Chondrocyte (in vitro differentiated cells): ENCODE measurements around the gene CPNE8. TPM values are rescaled to one million over a fixed set of nuclear protein-coding genes. Genes with fewer than 3 reads are reported as not detected.

Source experiments
- DNase-seq: peaks from one replicate; pipeline ENCODE4 v3.0.0; 2021; ENCODE audit warnings: mixed read lengths, low spot score
- H3K27ac Mint-ChIP-seq: one replicate; pipeline ENCODE4 v1.8.0; 2021; ENCODE audit warnings: mild to moderate bottlenecking, moderate library complexity, mixed read lengths; ENCODE audit not compliant: unreplicated experiment
- H3K27me3 Mint-ChIP-seq: 2 replicates; pipeline ENCODE4 v1.8.0; 2021; ENCODE audit warnings: low read depth, mixed read lengths
- H3K36me3 Mint-ChIP-seq: 2 replicates; pipeline ENCODE4 v1.8.0; 2021; ENCODE audit warnings: low read depth, mixed read lengths
- H3K4me1 Mint-ChIP-seq: 2 replicates; pipeline ENCODE4 v1.8.0; 2021; ENCODE audit warnings: low read depth, mild to moderate bottlenecking, mixed read lengths
- H3K4me3 Mint-ChIP-seq: one replicate; pipeline ENCODE4 v1.8.0; 2021; ENCODE audit warnings: mild to moderate bottlenecking, moderate library complexity, mixed read lengths; ENCODE audit not compliant: unreplicated experiment
- H3K9me3 Mint-ChIP-seq: 2 replicates; pipeline ENCODE4 v1.8.0; 2021; ENCODE audit warnings: low read depth, mixed read lengths
- total RNA-seq: library from RNA; stranded (reverse); gene quantifications from 3 replicates; pipeline ENCODE4 v1.2.1, GENCODE V29; 2021
- TF ChIP-seq, protein P1 (sequence below): fragments of 200-600 bp; sonication (generic); IDR thresholded peaks from 2 replicates; pipeline ENCODE4 v1.5.0; 2021; ENCODE audit warnings: antibody characterized with exemption, mild to moderate bottlenecking, moderate library complexity

The CPNE8 gene
- total RNA-seq, 1 donor from 2014 or later: 10.6 TPM

DNA sequence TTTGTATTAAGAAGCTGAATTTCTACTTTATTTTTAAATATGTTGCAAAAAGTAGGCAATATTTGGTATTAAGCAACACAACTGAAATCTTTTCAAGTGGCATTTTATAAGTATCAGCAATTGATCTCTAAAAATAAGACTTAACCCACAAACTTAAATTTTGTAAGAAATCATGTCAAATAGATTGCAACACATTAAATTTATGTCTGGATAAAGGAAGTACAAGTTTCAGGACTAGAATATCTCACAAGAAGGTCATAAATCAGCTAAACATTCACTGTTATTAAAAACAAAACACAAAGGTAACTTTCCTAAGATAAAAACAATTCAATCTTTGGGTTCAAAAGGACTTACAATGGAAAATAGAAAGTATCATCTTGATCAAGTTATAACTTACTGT, 32.8 kb downstream of the CPNE8 start:
- Mint-ChIP-seq H3K9me3 (no peaks in the 10 kb centered on the region), H3K4me1 (no peaks in the 10 kb centered on the region), H3K36me3 (peaks cover 7% of the 10 kb centered on the region), H3K27me3 (no peaks in the 10 kb centered on the region), H3K27ac (no peak overlapping the region), H3K4me3 (no peak overlapping the region)
- no peak for DNase-seq
- TF ChIP-seq, protein P1, sequence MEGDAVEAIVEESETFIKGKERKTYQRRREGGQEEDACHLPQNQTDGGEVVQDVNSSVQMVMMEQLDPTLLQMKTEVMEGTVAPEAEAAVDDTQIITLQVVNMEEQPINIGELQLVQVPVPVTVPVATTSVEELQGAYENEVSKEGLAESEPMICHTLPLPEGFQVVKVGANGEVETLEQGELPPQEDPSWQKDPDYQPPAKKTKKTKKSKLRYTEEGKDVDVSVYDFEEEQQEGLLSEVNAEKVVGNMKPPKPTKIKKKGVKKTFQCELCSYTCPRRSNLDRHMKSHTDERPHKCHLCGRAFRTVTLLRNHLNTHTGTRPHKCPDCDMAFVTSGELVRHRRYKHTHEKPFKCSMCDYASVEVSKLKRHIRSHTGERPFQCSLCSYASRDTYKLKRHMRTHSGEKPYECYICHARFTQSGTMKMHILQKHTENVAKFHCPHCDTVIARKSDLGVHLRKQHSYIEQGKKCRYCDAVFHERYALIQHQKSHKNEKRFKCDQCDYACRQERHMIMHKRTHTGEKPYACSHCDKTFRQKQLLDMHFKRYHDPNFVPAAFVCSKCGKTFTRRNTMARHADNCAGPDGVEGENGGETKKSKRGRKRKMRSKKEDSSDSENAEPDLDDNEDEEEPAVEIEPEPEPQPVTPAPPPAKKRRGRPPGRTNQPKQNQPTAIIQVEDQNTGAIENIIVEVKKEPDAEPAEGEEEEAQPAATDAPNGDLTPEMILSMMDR: no peak

DNA sequence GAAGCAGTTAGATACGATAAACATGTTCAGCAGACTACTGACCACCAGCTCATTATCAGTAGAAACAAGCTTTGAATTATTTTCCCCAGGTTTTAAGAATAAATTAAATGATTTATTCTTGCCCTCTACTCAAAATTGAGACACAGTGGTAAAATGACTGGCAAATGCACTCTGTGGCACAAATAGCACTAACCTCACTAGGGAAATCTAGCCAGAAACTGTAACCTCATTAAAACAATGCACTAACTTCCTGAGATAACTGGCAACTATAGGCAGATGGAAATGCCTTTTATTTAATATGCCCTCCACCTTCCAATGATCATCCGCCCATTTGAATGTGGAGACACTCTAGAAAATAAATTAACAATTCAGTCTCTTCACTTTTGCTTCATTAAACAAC, 33.2 kb downstream of the CPNE8 start:
- Mint-ChIP-seq H3K9me3 (no peaks in the 10 kb centered on the region), H3K4me3 (no peak overlapping the region), H3K27ac (no peak overlapping the region), H3K36me3 (peaks cover 7% of the 10 kb centered on the region), H3K4me1 (no peaks in the 10 kb centered on the region), H3K27me3 (no peaks in the 10 kb centered on the region)
- TF ChIP-seq, protein P1: no peak
- DNase-seq: no peak

DNA sequence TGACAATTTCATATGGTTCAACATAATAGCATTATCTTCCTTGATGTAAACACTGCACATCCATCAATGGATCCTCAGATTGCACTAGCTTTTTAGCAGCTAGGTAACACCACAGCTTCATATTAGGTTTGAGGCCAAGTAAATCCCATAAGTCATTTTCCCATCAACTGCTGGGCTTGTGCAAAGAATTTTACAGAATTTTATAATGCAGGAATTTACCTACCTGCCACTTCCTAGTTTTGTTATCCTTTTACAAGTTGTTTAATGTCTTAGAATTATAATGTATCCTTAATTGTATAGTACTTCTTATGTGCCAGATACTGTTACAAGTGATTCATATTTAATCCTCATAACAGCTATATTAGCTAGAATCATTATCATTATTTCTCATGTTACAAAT, 36.4 kb downstream of the CPNE8 start:
- TF ChIP-seq, protein P1: no peak
- Mint-ChIP-seq H3K36me3 (peaks cover 7% of the 10 kb centered on the region), H3K4me3 (no peak overlapping the region), H3K27ac (no peak overlapping the region), H3K4me1 (no peaks in the 10 kb centered on the region), H3K27me3 (no peaks in the 10 kb centered on the region), H3K9me3 (no peaks in the 10 kb centered on the region)
- DNase-seq: no peak

DNA sequence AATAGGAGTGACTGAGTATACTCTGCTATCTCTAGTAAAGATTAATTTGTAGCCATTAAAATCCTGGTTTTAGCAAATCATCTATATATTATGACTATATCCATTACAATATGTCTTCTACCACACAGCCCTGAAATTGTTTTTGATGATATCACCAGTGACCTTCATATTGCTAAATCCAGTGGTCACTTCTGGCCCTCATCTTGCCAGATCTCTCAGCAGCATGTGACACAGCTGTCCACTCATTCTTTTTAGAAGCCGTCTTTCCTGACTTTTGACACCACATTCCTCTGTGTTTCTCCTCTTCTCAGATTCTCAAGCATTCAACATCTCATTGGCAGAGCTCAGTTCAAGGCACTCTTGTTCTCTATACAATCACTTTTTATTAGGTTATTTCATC, 54.9 kb downstream of the CPNE8 start:
- H3K27ac Mint-ChIP-seq: no peak overlapping the region

DNA sequence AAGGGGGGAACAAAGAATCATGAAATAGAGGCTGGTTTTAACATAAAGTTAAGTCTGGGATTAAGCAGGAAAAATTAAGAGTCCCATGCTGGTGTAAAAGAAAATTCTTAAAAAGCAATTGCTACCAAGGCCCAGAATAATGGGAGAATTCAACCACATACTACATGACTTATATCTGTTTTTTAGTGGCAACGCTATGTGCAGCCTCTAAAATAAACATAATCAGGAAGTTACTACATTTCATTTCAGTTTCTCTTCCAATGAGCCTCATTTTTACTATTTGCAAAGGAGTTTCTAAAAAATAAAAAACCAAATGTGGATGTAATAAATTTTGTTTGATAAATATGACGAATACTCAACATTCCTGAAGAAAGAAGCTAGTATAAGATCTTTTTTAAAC, 58.1 kb downstream of the CPNE8 start:
- no peak for DNase-seq
- Mint-ChIP-seq H3K36me3 (no peaks in the 10 kb centered on the region), H3K27me3 (no peaks in the 10 kb centered on the region), H3K27ac (no peak overlapping the region), H3K9me3 (no peaks in the 10 kb centered on the region), H3K4me3 (no peak overlapping the region), H3K4me1 (peaks cover 6% of the 10 kb centered on the region)
- TF ChIP-seq, protein P1: no peak

More for the DNA sequence above, 54.9 kb downstream of the CPNE8 start:
- no peak for DNase-seq
- Mint-ChIP-seq H3K27me3 (no peaks in the 10 kb centered on the region), H3K9me3 (peaks cover 8% of the 10 kb centered on the region), H3K36me3 (peaks cover 2% of the 10 kb centered on the region), H3K4me3 (no peak overlapping the region), H3K4me1 (peaks cover 6% of the 10 kb centered on the region)
- TF ChIP-seq, protein P1: no peak
